Panc1 (cell line): ENCODE results near the gene ARID4B.

Experiments used
- CTCF ChIP-seq: fragments of 450-650 bp; IDR thresholded peaks from 2 replicates; pipeline ENCODE4 v1.5.1; 2017; ENCODE audit warnings: mild to moderate bottlenecking
- POLR2AphosphoS5 ChIP-seq: IDR thresholded peaks from 2 replicates; pipeline ENCODE4 v1.6.1; 2012; ENCODE audit warnings: mild to moderate bottlenecking, low read depth, low read length, moderate library complexity
- SIN3A ChIP-seq: IDR thresholded peaks from 2 replicates; pipeline ENCODE4 v1.6.1; 2012; ENCODE audit warnings: low read depth, mild to moderate bottlenecking, low read length, moderate library complexity, borderline replicate concordance; ENCODE audit not compliant: insufficient read depth
- TCF7L2 ChIP-seq: IDR thresholded peaks from 2 replicates; pipeline ENCODE4 v1.6.1; 2011; ENCODE audit warnings: mild to moderate bottlenecking, low read depth, low read length, inconsistent platforms

DNA sequence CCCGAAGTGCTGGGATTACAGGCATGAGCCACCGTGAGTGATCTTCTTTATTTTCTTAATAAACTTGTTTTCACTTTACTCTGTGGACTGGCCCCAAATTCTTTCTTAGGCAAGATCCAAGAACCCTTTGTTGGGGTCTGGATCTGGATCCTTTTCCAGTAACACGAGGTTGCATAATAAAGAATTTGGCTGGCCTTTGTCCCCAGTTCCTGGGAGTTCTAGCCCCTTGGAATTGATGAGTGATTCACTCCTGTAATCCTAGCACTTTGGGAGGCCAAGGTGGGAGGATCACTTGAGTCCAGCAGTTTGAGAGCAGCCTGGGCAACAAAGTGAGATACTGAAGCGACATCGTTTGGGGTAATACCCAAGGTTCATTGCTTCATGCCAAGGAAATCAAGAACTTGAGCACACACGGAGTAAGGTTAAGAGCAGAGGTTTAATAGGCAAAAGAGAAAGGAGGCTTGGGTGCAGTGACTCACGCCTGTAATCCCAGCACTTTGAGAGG is 197.2 kb downstream of the ARID4B start:
- TF ChIP-seq CTCF (no peak), POLR2AphosphoS5 (no peak), TCF7L2 (no peak), SIN3A (no peak)
